Fibroblast of mammary gland (primary cell): Measurements from ENCODE around the gene ANO6.

Experiments
- DNase-seq: peaks from one replicate; pipeline ENCODE4 v3.0.0-alpha.2; 2010; ENCODE audit warnings: low read depth
- H3K4me3 ChIP-seq: 2 replicates; pipeline ENCODE4 v1.5.1; 2011; ENCODE audit warnings: low read depth, mild to moderate bottlenecking, low read length, moderate library complexity; ENCODE audit not compliant: control insufficient read depth
- CTCF ChIP-seq: conservative IDR thresholded peaks from 2 replicates; pipeline ENCODE4 v1.5.1; 2011; ENCODE audit warnings: low read depth, low read length, inconsistent platforms; ENCODE audit not compliant: control insufficient read depth, insufficient read depth

Gene ANO6

GRCh38 chr12:45263587-45263986 is 47.7 kb downstream of the ANO6 start:
- TF ChIP-seq CTCF, result no peak
- H3K4me3 ChIP-seq, result no peak overlapping the region
- no peak for DNase-seq

- peak; percentile 87 for DNase-seq
- peak overlapping the region; percentile 5 for H3K4me3 ChIP-seq
- peak; percentile 44 for TF ChIP-seq CTCF
These were observed 52.9 kb downstream of the ANO6 start for GRCh38 chr12:45268672-45269411.

DNA sequence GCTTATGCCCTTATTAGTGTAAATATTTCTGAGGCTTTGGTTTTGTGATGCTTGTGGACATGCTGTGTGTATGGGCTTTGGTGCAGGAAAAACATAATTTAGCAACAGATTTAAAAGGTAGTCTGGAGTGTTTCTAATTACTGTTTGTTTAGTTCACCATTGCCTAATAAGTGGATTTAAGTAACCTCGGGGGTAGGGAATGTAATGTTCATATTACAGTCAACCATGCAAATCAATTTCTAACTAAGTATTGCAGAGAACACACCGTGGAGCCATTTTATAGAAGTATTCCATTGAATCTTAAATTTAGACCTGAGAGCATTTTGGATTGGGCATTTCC is 53.5 kb downstream of the ANO6 start:
- H3K4me3 ChIP-seq, result no peak overlapping the region
- DNase-seq, result no peak
- TF ChIP-seq CTCF, result no peak

DNA sequence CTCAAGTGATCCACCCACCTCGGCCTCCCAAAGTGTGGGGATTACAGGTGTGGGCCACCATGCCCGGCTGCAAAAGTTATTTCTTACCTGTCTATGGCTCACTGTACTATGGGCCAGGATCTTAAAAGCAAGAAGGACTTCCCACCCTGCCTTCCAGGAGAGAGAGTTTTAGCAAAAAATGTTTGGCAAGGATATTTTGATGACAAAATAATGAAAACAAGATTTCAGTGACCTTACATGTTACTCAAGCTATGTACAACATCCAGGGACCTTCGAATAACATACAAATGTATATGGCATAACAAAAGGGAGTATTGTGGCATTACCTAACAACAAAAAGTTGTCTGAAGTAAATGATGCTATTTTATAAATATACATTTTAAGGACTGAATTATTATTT is 55.1 kb downstream of the ANO6 start:
- no peak for DNase-seq
- H3K4me3 ChIP-seq, result no peak overlapping the region
- TF ChIP-seq CTCF, result no peak

GRCh38 chr12:45273717-45274271 is 57.9 kb downstream of the ANO6 start:
- no peak for TF ChIP-seq CTCF
- H3K4me3 ChIP-seq, result no peak overlapping the region
- peak; percentile 96 for DNase-seq

- TF ChIP-seq CTCF, result no peak
- no peak for DNase-seq
- no peak overlapping the region for H3K4me3 ChIP-seq
These were observed 60.4 kb downstream of the ANO6 start for GRCh38 chr12:45276154-45276755.
